ENCODE data around the gene ZBTB12. TPM values are rescaled to one million over a fixed set of nuclear protein-coding genes. Genes with fewer than 3 reads are reported as not detected.

The ZBTB12 gene, protein sequence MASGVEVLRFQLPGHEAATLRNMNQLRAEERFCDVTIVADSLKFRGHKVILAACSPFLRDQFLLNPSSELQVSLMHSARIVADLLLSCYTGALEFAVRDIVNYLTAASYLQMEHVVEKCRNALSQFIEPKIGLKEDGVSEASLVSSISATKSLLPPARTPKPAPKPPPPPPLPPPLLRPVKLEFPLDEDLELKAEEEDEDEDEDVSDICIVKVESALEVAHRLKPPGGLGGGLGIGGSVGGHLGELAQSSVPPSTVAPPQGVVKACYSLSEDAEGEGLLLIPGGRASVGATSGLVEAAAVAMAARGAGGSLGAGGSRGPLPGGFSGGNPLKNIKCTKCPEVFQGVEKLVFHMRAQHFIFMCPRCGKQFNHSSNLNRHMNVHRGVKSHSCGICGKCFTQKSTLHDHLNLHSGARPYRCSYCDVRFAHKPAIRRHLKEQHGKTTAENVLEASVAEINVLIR
- total RNA-seq = under 1 TPM; 0.47 to 0.52 TPM

DNA sequence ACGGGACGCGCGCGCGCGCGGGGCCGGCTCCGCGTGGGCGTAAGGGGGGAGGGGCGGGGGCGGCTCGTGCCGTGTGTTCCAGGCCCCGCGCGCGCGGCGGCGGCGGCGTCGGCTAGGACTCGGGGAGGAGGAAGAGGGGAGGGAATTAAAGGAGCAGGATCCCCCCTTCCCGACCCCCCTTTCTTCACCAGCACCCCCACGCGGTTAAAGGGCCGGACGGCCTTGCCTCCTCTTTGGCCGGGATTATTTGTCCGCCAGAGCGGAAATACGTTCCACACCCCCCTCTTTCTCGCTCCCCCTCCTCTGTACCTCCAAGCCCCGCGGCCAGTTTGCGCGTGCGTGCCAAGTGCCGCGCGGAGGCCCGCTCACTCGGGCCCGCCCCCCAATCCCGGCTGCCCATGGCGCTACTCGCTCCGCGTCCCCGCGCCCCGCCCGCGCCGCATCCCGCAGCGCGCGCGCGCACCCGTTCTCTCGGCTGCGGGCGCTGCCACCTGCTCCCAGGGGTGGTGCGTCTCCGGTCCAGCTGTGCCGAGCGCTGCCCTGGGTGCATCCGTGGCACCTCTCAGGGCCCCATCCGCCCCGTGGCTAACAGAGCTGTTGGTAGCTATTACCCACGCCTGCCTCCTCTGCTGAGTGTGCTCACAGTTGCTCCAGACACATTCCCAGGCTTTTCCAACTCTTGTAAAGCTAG is at the start of gene ZBTB12:
Gene ZBTB12 (minus strand): TSS at position 134 of the 691 bp plus-strand sequence. CDS start 781 bp downstream, outside the sequence.
- H3K9me3 ChIP-seq = no peaks in the 10 kb centered on the region
- no peaks in the 10 kb centered on the region for H3K36me3 ChIP-seq
- TF ChIP-seq, protein P1, sequence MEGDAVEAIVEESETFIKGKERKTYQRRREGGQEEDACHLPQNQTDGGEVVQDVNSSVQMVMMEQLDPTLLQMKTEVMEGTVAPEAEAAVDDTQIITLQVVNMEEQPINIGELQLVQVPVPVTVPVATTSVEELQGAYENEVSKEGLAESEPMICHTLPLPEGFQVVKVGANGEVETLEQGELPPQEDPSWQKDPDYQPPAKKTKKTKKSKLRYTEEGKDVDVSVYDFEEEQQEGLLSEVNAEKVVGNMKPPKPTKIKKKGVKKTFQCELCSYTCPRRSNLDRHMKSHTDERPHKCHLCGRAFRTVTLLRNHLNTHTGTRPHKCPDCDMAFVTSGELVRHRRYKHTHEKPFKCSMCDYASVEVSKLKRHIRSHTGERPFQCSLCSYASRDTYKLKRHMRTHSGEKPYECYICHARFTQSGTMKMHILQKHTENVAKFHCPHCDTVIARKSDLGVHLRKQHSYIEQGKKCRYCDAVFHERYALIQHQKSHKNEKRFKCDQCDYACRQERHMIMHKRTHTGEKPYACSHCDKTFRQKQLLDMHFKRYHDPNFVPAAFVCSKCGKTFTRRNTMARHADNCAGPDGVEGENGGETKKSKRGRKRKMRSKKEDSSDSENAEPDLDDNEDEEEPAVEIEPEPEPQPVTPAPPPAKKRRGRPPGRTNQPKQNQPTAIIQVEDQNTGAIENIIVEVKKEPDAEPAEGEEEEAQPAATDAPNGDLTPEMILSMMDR (IDR thresholded peaks at IDR 0.05) = no peak
- H3K27ac ChIP-seq = peak within 1 kb of the TSS; percentile 89 to 91
- peak; percentile 85 for DNase-seq (ENCODE audit: low spot score)
- H3K4me3 ChIP-seq = peak within 1 kb of the TSS; percentile 61 to 73
- no peaks in the 10 kb centered on the region for H3K27me3 ChIP-seq
- peaks cover 0 to 39% of the 10 kb centered on the region in 2 donors for H3K4me1 ChIP-seq

DNA sequence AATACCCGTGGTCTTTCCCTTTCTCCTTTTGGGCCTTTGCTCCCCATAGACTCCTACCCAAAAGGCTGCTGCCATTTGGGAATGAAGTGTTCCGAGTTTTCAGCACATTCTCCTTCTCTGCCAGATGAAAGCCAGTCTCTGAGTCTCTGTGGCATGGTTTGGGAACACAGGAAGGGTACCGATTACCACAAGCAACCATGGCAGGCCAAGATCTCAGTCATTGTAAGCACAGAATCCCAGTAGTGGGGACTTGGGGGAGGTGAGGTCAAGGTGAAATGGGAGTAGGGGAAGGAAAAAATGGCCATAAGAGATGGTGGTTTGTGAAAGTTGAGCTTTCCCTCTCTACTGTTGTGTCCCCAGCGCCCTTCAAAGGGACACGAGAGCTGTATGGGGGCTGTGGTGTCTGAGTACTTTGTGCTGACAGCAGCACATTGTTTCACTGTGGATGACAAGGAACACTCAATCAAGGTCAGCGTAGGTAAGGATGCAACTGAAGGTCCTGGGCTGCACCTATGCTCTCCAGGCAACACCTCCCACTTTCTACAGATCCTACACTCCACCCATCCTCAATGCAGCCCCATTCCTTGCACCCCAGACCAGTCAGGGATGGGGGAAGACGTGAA is 48.2 kb upstream of the ZBTB12 start:
- H3K27ac ChIP-seq = no peak overlapping the region
- H3K36me3 ChIP-seq = peaks cover 30% of the 10 kb centered on the region
- H3K4me1 ChIP-seq = peaks cover 0 to 15% of the 10 kb centered on the region in 2 donors
- no peak overlapping the region for H3K4me3 ChIP-seq
- TF ChIP-seq, protein P1 (IDR thresholded peaks at IDR 0.05) = no peak
- no peak for DNase-seq (ENCODE audit: low spot score)
- no peaks in the 10 kb centered on the region for H3K27me3 ChIP-seq
- no peaks in the 10 kb centered on the region for H3K9me3 ChIP-seq

DNA sequence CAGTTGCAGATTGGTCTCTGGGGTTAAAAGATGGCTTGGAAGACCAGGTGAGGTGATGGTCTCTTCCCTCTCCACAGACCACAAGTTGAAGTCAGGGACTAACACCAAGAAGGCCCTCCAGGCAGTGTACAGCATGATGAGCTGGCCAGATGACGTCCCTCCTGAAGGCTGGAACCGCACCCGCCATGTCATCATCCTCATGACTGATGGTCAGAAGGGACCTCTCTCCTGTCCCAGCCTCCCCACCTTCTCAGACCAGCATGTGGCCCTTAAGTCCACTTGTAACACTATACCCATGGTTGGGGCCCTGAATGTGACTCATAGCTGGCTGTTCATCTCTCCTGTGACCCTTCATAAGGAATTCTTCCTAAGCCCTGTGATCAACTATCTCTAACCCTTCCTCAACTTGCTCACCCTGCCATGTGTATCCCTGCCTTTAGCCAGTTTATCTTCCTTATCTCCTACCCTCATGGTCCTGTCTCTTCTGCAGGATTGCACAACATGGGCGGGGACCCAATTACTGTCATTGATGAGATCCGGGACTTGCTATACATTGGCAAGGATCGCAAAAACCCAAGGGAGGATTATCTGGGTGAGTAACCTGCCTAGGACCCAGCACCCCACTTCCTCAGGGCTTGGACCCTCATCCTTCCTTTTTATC is 47.0 kb upstream of the ZBTB12 start:
- Histone ChIP-seq H3K4me3 (no peak overlapping the region), H3K27ac (no peak overlapping the region), H3K4me1 (peaks cover 0 to 20% of the 10 kb centered on the region in 2 donors), H3K27me3 (no peaks in the 10 kb centered on the region), H3K36me3 (peaks cover 18% of the 10 kb centered on the region), H3K9me3 (no peaks in the 10 kb centered on the region)
- DNase-seq (ENCODE audit: low spot score) = no peak
- TF ChIP-seq, protein P1 (IDR thresholded peaks at IDR 0.05) = no peak

DNA sequence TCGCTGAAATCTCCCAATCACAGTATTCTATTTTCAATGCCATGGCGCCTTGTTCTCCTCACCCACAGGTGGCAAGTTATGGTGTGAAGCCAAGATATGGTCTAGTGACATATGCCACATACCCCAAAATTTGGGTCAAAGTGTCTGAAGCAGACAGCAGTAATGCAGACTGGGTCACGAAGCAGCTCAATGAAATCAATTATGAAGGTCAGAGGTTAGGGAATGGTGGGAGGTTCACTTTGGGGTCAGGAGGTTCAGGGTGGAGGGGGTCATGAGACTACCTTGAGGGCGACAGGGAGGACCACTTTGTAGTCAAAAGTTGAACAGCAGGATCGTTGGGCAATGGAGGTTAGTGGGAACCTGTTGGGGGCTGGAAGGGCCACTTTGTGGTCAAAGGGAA is 46.4 kb upstream of the ZBTB12 start:
- no peak for DNase-seq (ENCODE audit: low spot score)
- TF ChIP-seq, protein P1 (IDR thresholded peaks at IDR 0.05) = no peak

DNA sequence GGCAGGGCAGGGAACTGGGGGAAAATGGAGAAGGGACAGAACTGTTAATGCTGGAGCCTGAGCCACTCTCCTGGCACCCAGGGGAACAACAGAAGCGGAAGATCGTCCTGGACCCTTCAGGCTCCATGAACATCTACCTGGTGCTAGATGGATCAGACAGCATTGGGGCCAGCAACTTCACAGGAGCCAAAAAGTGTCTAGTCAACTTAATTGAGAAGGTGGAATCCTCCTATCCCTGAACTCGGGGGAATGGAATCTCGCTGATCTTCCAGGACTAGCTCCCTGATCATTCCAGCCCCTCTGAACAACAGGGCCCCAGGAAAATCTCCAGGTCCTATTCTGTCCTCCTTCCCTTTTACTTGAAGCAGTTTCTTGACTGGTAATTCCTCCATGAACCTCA is 46.0 kb upstream of the ZBTB12 start:
- Histone ChIP-seq H3K9me3 (no peaks in the 10 kb centered on the region), H3K4me1 (peaks cover 0 to 20% of the 10 kb centered on the region in 2 donors), H3K4me3 (no peak overlapping the region), H3K27me3 (no peaks in the 10 kb centered on the region), H3K27ac (no peak overlapping the region), H3K36me3 (peaks cover 10% of the 10 kb centered on the region)
- no peak for DNase-seq (ENCODE audit: low spot score)
- TF ChIP-seq, protein P1 (IDR thresholded peaks at IDR 0.05) = no peak

More for the DNA sequence above, 46.4 kb upstream of the ZBTB12 start:
- Histone ChIP-seq H3K9me3 (no peaks in the 10 kb centered on the region), H3K27ac (no peak overlapping the region), H3K4me3 (no peak overlapping the region), H3K4me1 (peaks cover 0 to 20% of the 10 kb centered on the region in 2 donors), H3K27me3 (no peaks in the 10 kb centered on the region), H3K36me3 (peaks cover 13% of the 10 kb centered on the region)

All from right atrium auricular region (tissue), 2 donors.